ENCODE data around the gene WDFY2.
A peak's percentile ranks its signal among the peaks of the same experiment; 100 is the strongest.

DNA sequence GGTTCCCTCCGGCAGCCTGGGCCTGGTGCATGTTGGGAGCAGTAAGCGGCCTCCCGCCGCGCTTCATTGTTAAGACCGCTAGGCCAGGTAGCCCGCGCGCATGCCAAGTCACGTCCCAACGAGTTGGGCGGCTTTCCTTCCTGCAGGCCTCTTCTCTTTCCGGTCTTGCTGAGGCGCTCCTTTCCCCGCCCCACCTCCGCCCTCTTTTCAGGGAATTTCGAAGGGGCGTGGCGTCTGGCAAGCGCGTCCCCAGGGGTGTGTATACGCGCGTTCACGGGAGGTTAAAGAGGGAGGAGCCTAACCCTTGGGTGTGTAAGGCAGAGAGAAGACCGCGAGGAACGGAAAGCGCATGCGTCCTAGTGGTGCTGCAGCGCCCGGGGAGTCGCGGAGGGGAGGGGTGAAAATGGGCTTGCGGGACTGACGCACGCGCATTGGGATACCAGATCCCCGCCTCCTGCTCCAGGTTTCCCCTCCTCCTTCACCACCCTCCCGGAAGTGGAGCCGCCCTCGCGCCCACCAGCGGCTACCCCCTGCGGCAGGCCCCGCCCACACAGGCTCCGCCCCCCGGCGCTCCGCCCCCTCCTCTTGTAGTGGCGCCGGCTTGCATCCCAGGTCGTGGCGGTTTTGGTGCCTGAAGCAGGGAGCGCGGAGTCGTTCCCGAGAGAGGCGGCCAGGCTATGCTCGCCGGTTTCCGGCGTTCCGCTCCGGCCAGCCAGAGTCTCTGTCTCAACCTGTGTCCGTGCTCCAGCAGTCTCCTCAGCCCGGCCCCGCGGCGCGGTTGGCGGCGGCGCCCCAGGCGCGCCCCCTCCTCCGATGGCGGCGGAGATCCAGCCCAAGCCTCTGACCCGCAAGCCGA is at the start of gene WDFY2:
- TF ChIP-seq, protein P1, sequence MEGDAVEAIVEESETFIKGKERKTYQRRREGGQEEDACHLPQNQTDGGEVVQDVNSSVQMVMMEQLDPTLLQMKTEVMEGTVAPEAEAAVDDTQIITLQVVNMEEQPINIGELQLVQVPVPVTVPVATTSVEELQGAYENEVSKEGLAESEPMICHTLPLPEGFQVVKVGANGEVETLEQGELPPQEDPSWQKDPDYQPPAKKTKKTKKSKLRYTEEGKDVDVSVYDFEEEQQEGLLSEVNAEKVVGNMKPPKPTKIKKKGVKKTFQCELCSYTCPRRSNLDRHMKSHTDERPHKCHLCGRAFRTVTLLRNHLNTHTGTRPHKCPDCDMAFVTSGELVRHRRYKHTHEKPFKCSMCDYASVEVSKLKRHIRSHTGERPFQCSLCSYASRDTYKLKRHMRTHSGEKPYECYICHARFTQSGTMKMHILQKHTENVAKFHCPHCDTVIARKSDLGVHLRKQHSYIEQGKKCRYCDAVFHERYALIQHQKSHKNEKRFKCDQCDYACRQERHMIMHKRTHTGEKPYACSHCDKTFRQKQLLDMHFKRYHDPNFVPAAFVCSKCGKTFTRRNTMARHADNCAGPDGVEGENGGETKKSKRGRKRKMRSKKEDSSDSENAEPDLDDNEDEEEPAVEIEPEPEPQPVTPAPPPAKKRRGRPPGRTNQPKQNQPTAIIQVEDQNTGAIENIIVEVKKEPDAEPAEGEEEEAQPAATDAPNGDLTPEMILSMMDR (IDR thresholded peaks at IDR 0.05), result no peak
- TF ChIP-seq MYBL2 (CRISPR knock-in tag; IDR thresholded peaks at IDR 0.05), result peak; percentile 71; the same call in 1 of the 2 replicates
- TF ChIP-seq, protein P2, sequence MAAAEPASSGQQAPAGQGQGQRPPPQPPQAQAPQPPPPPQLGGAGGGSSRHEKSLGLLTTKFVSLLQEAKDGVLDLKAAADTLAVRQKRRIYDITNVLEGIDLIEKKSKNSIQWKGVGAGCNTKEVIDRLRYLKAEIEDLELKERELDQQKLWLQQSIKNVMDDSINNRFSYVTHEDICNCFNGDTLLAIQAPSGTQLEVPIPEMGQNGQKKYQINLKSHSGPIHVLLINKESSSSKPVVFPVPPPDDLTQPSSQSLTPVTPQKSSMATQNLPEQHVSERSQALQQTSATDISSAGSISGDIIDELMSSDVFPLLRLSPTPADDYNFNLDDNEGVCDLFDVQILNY (CRISPR knock-in tag; IDR thresholded peaks at IDR 0.05), result peak; percentile 5

All from WTC11 (cell line).